Sigmoid colon (tissue), 7 donors: Measurements from ENCODE around the gene CFAP46. TPM values are rescaled to one million over a fixed set of nuclear protein-coding genes. Genes with fewer than 3 reads are reported as not detected.
A peak's percentile ranks its signal among the peaks of the same experiment; 100 is the strongest.

Experiments
- DNase-seq: peaks from one replicate; pipeline ENCODE4 v3.0.0-alpha.2; 2019
- H3K27ac ChIP-seq, 4 donors: fragments of 200-600 bp; sonication (generic); one replicate each; pipeline ENCODE4 v1.5.1; 2016 to 2019; ENCODE audit warnings: mild to moderate bottlenecking in 1 of 4
- H3K27me3 ChIP-seq, 3 donors: fragments of 200-600 bp; sonication (generic); one replicate each; pipeline ENCODE4 v1.5.1; 2019; ENCODE audit warnings: mild to moderate bottlenecking in 1 of 3
- H3K36me3 ChIP-seq, 4 donors: fragments of 200-600 bp; sonication (generic); one replicate each; pipeline ENCODE4 v1.5.1; 2016 to 2019
- H3K4me1 ChIP-seq, 4 donors: fragments of 200-600 bp; sonication (generic); one replicate each; pipeline ENCODE4 v1.5.1; 2017 to 2019
- H3K4me3 ChIP-seq, 4 donors: fragments of 200-600 bp; sonication (generic); one replicate each; pipeline ENCODE4 v1.5.1; 2017 to 2019; ENCODE audit warnings: mild to moderate bottlenecking in 2 of 4, moderate library complexity in 1 of 4
- H3K9me3 ChIP-seq, 4 donors: fragments of 200-600 bp in 3 of 4; sonication (generic) in 3 of 4; one replicate each; pipeline versions ENCODE4 v1.5.1 to v1.6.1; 2013 to 2019
- EP300 ChIP-seq, 4 donors: sonication (generic); formaldehyde crosslinking; IDR thresholded peaks; one replicate each; pipeline ENCODE4 v1.6.1; 2017; ENCODE audit warnings: antibody characterized with exemption in 4 of 4
- POLR2A ChIP-seq, 2 donors: fragments of 450-650 bp; IDR thresholded peaks; one replicate each; pipeline ENCODE4 v1.6.1; 2016; ENCODE audit warnings: antibody characterized with exemption in 2 of 2, mild to moderate bottlenecking in 2 of 2, moderate library complexity in 2 of 2
- POLR2AphosphoS5 ChIP-seq, 4 donors: sonication (generic); formaldehyde crosslinking; IDR thresholded peaks; one replicate each; pipeline ENCODE4 v1.6.1; 2017; ENCODE audit warnings: antibody characterized with exemption in 4 of 4
- WGBS, 2 donors: extraction: QIAGEN DNeasy Blood & Tissue Kit; methylation state at CpG; one replicate each; pipeline ENCODE4 v1.1.7; 2013; 5-methylcytosine and 5-hydroxymethylcytosine counted together
- intact Hi-C: fragments of 100-400 bp; cut with DNase I; formaldehyde crosslinking; loops from one replicate; pipeline ENCODE4 v1.15.1; 2023
- polyA plus RNA-seq, 3 donors: library from polyadenylated mRNA; stranded (reverse); fragments of 200-250 nt; gene quantifications; one replicate each; pipeline ENCODE4 v1.2.3, GENCODE V29; 2013
- total RNA-seq, 4 donors: library from RNA; depleted of rRNA; stranded (reverse); fragments of >200 nt; gene quantifications; one replicate each; pipeline ENCODE4 v1.1.0, GENCODE V29; 2016
- TF ChIP-seq, protein P1 (sequence below), 4 experiments: fragments of 450-650 bp in 3 of 4; fragments of 200-600 bp in 1 of 4; IDR thresholded peaks; one replicate each; pipeline ENCODE4 v1.5.1; 2016 to 2019; ENCODE audit warnings: antibody characterized with exemption in 4 of 4, mild to moderate bottlenecking in 3 of 4, moderate library complexity in 2 of 4
- donor health status: healthy with polysubstance abuse.
- donor health status: Bipolar disorder and iron deficiency.
- donor health status: healthy.

The CFAP46 gene
- total and polyA plus RNA-seq, 7 donors: 0.10 to 1.7 (median 0.38) TPM; not detected in 3

DNA sequence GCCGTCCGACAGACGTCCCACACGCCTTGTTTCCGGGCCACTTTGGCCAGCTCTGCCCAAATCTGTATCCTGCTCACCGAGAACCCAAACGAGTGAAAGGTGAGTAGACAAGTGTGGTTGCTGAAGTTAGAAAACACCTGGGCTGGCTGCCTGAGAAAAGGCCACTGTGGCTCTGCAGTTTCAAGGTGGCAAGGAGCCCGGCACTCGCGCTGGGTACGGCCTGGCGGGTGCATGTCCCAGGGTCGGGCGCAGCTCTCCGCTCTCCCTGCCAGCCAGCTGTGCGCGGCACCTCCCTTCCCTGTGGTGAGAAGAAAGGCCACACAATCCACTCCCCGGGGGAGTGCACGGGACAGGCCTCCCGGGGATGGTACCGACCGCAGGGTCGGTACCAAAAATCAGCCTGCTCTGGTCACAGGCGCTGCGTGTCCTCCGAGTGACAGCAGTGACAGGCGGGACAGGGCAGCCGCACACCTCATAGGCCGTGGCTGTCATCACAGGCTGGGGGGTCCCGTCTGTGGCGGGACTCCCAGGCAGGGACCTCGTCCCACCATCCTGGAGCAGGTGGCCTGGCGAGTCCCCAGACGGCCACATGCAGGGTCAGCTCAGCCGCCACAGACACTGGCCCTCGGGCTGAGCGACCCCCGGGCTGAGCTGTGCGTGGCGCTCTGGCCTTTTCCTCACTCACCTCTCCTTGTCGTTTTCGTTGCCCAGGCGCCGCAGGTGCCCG, 22.8 kb downstream of the CFAP46 start:
- Histone ChIP-seq H3K36me3 (no peaks in the 10 kb centered on the region), H3K9me3 (no peaks in the 10 kb centered on the region), H3K4me3 (no peak overlapping the region), H3K4me1 (no peaks in the 10 kb centered on the region), H3K27ac (no peak overlapping the region), H3K27me3 (peaks cover 0 to 9% (median 0%) of the 10 kb centered on the region in 3 donors)
- 87 to 94% methylated on average over 45 of the region's 45 CpGs for WGBS, 2 donors
- intact Hi-C loops: no loop called here
- DNase-seq: no peak
- TF ChIP-seq EP300 (IDR thresholded peaks at IDR 0.05) (no peak), POLR2A (IDR thresholded peaks at IDR 0.05) (no peak), POLR2AphosphoS5 (IDR thresholded peaks at IDR 0.05) (no peak)
- TF ChIP-seq, protein P1, sequence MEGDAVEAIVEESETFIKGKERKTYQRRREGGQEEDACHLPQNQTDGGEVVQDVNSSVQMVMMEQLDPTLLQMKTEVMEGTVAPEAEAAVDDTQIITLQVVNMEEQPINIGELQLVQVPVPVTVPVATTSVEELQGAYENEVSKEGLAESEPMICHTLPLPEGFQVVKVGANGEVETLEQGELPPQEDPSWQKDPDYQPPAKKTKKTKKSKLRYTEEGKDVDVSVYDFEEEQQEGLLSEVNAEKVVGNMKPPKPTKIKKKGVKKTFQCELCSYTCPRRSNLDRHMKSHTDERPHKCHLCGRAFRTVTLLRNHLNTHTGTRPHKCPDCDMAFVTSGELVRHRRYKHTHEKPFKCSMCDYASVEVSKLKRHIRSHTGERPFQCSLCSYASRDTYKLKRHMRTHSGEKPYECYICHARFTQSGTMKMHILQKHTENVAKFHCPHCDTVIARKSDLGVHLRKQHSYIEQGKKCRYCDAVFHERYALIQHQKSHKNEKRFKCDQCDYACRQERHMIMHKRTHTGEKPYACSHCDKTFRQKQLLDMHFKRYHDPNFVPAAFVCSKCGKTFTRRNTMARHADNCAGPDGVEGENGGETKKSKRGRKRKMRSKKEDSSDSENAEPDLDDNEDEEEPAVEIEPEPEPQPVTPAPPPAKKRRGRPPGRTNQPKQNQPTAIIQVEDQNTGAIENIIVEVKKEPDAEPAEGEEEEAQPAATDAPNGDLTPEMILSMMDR (IDR thresholded peaks at IDR 0.05): no peak

DNA sequence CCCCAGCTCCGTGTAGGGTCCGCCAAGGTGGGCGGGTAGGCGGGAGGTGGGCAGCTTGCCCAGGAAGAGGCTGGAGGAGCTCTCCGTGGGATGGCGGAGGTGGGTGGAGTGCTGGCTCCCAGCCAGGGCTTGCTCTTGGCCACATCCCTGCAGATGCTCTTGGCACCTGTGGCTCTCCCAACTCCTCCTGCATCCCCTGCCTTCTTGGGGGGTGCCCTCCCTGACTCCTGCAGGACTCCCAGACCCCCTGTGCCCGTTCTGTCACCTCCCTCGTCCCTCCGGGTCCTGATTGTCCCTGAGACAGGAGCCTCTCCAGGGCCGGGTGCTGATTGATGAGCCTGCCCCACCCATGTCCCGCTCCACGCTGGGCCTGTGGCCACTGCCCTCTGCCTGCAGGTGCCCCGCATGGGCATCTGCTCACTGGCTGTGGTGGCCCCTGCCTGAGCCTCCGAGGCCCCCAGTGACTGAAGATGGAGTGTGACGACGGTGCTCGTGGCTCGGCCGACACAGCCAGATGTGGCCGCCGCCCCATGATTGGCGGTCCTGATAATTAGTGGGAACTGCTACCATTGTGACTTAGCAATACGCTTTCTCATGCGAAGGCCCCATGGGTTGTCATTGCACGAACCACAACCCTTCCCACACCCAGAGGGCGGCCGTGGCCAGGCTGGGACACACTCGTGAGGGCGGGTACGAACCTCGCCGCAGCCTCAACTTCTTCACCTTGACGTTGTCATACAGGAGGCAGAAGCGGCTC, 23.6 kb downstream of the CFAP46 start:
- no peaks in the 10 kb centered on the region for H3K4me1 ChIP-seq
- H3K27ac ChIP-seq: no peak overlapping the region
- H3K4me3 ChIP-seq: no peak overlapping the region
- no peaks in the 10 kb centered on the region for H3K36me3 ChIP-seq
- 67 to 81% methylated on average over 34 of the region's 34 CpGs for WGBS, 2 donors
- H3K27me3 ChIP-seq: peaks cover 0 to 9% (median 0%) of the 10 kb centered on the region in 3 donors
- no peaks in the 10 kb centered on the region for H3K9me3 ChIP-seq
- DNase-seq: peak; percentile 62
- intact Hi-C loops: no loop called here
- TF ChIP-seq POLR2AphosphoS5 (IDR thresholded peaks at IDR 0.05) (no peak), EP300 (IDR thresholded peaks at IDR 0.05) (no peak), POLR2A (IDR thresholded peaks at IDR 0.05) (no peak)
- TF ChIP-seq, protein P1 (IDR thresholded peaks at IDR 0.05): no peak

DNA sequence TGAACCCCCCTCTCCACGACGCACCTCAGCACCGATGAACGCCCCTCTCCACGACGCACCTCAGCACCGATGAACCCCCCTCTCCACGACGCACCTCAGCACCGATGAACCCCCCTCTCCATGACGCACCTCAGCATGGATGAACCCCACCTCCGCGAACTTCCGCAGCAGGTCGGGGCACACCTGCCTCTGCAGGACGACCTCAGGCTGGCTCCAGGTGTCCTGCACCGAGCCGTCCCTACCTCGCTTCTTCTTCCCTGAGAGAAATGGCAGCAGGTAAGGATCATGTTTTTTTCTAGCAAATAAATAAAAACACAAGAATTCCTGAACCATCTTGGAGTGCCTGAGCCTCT, 24.1 kb downstream of the CFAP46 start:
- Histone ChIP-seq H3K9me3 (no peaks in the 10 kb centered on the region), H3K36me3 (no peaks in the 10 kb centered on the region), H3K27me3 (peaks cover 0 to 9% (median 0%) of the 10 kb centered on the region in 3 donors), H3K4me1 (no peaks in the 10 kb centered on the region), H3K27ac (no peak overlapping the region), H3K4me3 (no peak overlapping the region)
- intact Hi-C loops: no loop called here
- 84 to 94% methylated on average over 19 of the region's 19 CpGs for WGBS, 2 donors
- DNase-seq: peak; percentile 27
- no peak for TF ChIP-seq POLR2AphosphoS5 (IDR thresholded peaks at IDR 0.05)
- TF ChIP-seq, protein P1 (IDR thresholded peaks at IDR 0.05): no peak
- no peak for TF ChIP-seq POLR2A (IDR thresholded peaks at IDR 0.05)
- no peak for TF ChIP-seq EP300 (IDR thresholded peaks at IDR 0.05)

- Histone ChIP-seq H3K9me3 (no peaks in the 10 kb centered on the region), H3K27me3 (peaks cover 0 to under 1% (median 0%) of the 10 kb centered on the region in 3 donors), H3K36me3 (no peaks in the 10 kb centered on the region), H3K4me1 (no peaks in the 10 kb centered on the region), H3K27ac (no peak overlapping the region), H3K4me3 (no peak overlapping the region)
- no peak for TF ChIP-seq EP300 (IDR thresholded peaks at IDR 0.05)
- TF ChIP-seq POLR2AphosphoS5 (IDR thresholded peaks at IDR 0.05): no peak
- TF ChIP-seq, protein P1 (IDR thresholded peaks at IDR 0.05): no peak
- no peak for TF ChIP-seq POLR2A (IDR thresholded peaks at IDR 0.05)
- WGBS, 2 donors: 76 to 87% methylated on average over 31 of the region's 31 CpGs
- intact Hi-C loops: no loop called here
- DNase-seq: peak; percentile 60
Measured at GRCh38 chr10:132916956-132917666, 25.3 kb downstream of the CFAP46 start.
